HEK293 (cell line): Measurements from ENCODE around the gene STUB1.

Experiments used
- CTCF ChIP-seq: fragments of 450-650 bp; formaldehyde crosslinking; IDR thresholded peaks from 2 replicates; pipeline ENCODE4 v1.5.1; 2016; ENCODE audit warnings: missing biosample characterization, missing genetic modification characterization
- TCF7L2 ChIP-seq: IDR thresholded peaks from 2 replicates; pipeline ENCODE4 v1.6.1; 2011; ENCODE audit warnings: low read depth, mild to moderate bottlenecking, inconsistent platforms, low read length, moderate library complexity, borderline replicate concordance
- ZBTB1 ChIP-seq: fragments of 450-650 bp; formaldehyde crosslinking; IDR thresholded peaks from 2 replicates; pipeline ENCODE4 v1.5.1; 2016; ENCODE audit warnings: missing biosample characterization, missing genetic modification characterization
- ZBTB11 ChIP-seq: fragments of 450-650 bp; formaldehyde crosslinking; conservative IDR thresholded peaks from 2 replicates; pipeline ENCODE4 v1.5.1; 2016; ENCODE audit warnings: low read depth, missing biosample characterization, missing genetic modification characterization

DNA sequence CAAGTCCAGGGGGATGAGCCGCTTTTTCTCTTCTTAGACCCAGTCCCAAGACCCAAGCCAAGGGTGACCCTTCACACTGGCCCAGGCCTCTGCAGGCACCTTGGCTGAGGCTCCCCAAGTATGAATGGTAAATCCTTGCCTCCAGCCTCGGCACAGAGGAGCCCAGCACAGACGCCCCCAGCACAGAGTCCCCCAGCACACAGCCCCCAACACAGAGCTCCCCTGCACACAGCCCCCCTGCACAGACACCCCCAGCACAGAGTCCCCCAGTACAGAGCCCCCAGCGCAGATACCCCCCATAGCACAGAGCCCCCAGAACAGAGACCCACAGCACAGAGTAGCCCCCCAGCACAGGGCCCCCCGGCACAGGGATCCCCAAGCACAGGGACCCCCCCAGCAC is 39.6 kb upstream of the STUB1 start:
- TF ChIP-seq ZBTB11 (tag by site-specific recombination) (no peak), CTCF (tag by site-specific recombination) (no peak), ZBTB1 (no peak), TCF7L2 (no peak)
